GM12891 (cell line): ENCODE results near the gene SMIM31. TPM values are rescaled to one million over a fixed set of nuclear protein-coding genes. Genes with fewer than 3 reads are reported as not detected.
A peak's percentile ranks its signal among the peaks of the same experiment; 100 is the strongest.

Source experiments
- DNase-seq: peaks from one replicate; pipeline ENCODE4 v3.0.0; 2011; ENCODE audit warnings: low spot score; ENCODE audit not compliant: insufficient read length
- FAIRE-seq: peaks from 2 replicates; lab custom pipeline; 2011; peaks lifted over from hg19 to GRCh38; lab: Jason Lieb, UNC
- PAX5 ChIP-seq: IDR thresholded peaks from 2 replicates; pipeline ENCODE4 v1.6.1; 2011; ENCODE audit warnings: low read length, moderate library complexity, mild to moderate bottlenecking; ENCODE audit not compliant: insufficient read depth, severe bottlenecking
- POLR2A ChIP-seq: IDR thresholded peaks from 2 replicates; pipeline ENCODE4 v1.6.1; 2011; ENCODE audit warnings: low read depth, low read length, control low read depth
- POLR2AphosphoS5 ChIP-seq: IDR thresholded peaks from 2 replicates; pipeline ENCODE4 v1.6.1; 2011; ENCODE audit warnings: low read depth, low read length, control low read depth
- POU2F2 ChIP-seq: IDR thresholded peaks from 2 replicates; pipeline ENCODE4 v1.6.1; 2011; ENCODE audit warnings: low read depth, mild to moderate bottlenecking, control low read depth, low read length, moderate library complexity
- SPI1 ChIP-seq: IDR thresholded peaks from 2 replicates; pipeline ENCODE4 v1.6.1; 2011; ENCODE audit warnings: low read depth, low read length, control low read depth
- TAF1 ChIP-seq: IDR thresholded peaks from 2 replicates; pipeline ENCODE4 v1.6.1; 2011; ENCODE audit warnings: low read depth, low read length, control low read depth
- polyA plus RNA-seq: library from polyadenylated mRNA; unstranded; fragments of >200 nt; gene quantifications from one replicate; pipeline ENCODE4 v1.2.1, GENCODE V29; 2012; ENCODE audit warnings: low read depth, missing spikeins, inconsistent platforms; ENCODE audit not compliant: missing spikeins

The SMIM31 gene
- not detected for polyA plus RNA-seq

DNA sequence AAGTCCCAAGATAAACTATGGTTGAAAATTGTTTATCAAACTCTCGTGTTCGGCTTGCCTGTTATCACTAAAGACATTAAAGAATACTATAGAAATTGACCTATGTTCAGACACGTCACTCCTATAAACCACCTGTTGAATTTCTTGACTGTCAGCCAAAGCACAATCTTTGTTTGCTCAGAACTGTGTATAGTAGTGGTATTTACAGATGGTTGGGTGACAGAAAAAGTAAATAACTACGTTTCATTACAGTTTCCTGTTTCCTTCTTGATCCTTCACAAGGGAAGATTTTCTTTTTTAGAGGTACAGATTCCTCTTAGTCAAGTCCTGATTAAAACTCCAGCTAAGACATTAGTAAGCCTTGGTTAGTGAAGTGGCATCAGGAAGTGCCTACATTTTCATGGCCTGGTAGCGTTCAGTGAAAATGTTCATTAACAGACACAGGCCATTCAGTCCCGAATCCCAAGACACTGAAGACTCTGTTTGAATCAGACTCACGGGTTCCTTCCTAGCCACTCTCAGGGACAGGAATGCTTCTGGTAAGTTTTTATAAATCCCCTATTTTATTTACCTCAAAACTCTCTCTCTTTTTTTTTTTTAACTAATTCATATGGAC lies at the start of gene SMIM31:
Gene SMIM31, plus strand, starts transcription at position 259 of the 616 bp plus-strand sequence. CDS start 16,313 bp downstream, outside the sequence.
- DNase-seq (no peak), FAIRE-seq (no peak)
- TF ChIP-seq POU2F2 (no peak), POLR2A (no peak), PAX5 (no peak), SPI1 (no peak), POLR2AphosphoS5 (no peak)

GRCh38 chr4:164706675-164707074 lies 47.3 kb upstream of the SMIM31 start:
- FAIRE-seq (no peak), DNase-seq (no peak)
- TF ChIP-seq PAX5 (no peak), POLR2AphosphoS5 (no peak), SPI1 (no peak), POU2F2 (no peak), POLR2A (no peak), TAF1 (no peak)

GRCh38 chr4:164716901-164717300 lies 37.0 kb upstream of the SMIM31 start:
- DNase-seq, result no peak
- no peak for FAIRE-seq
- TF ChIP-seq POLR2A (no peak), POLR2AphosphoS5 (no peak), TAF1 (no peak), POU2F2 (no peak), SPI1 (no peak), PAX5 (no peak)

- no peak for TF ChIP-seq POLR2AphosphoS5
- no peak for TF ChIP-seq POLR2A
- no peak for TF ChIP-seq SPI1
- no peak for TF ChIP-seq TAF1
- TF ChIP-seq PAX5, result no peak
- TF ChIP-seq POU2F2, result no peak
- DNase-seq (no peak), FAIRE-seq (no peak)
These were observed 35.1 kb upstream of the SMIM31 start for GRCh38 chr4:164718827-164719226.

DNA sequence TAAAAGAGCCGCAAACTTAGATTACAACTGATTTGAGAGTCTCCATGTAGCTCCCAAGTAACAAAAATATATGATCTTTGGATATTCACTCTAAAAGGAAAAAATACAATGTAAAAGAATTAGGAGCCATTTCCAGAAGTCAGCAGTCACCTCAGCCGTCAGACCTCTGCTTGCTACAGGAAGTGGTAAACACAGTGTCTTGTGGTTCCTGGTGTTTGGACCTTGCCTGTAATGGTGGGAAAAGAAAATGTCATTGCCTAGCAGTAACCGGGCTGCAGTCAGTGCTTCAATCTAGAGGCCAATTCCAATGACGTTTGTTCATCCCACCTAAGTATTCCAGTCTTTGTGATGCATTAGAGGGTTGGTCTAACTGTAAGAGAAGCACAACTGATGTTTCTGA lies 28.9 kb upstream of the SMIM31 start:
- DNase-seq (no peak), FAIRE-seq (no peak)

GRCh38 chr4:164730705-164731393 lies 23.1 kb upstream of the SMIM31 start:
- FAIRE-seq (no peak), DNase-seq (no peak)
- TF ChIP-seq POLR2A (no peak), POU2F2 (no peak), SPI1 (no peak), TAF1 (no peak), POLR2AphosphoS5 (no peak), PAX5 (no peak)

More for the DNA sequence above, 28.9 kb upstream of the SMIM31 start:
- TF ChIP-seq TAF1, result no peak
- no peak for TF ChIP-seq POU2F2
- TF ChIP-seq SPI1, result no peak
- TF ChIP-seq POLR2A, result no peak
- TF ChIP-seq PAX5, result no peak
- no peak for TF ChIP-seq POLR2AphosphoS5

GRCh38 chr4:164731827-164732474 lies 22.0 kb upstream of the SMIM31 start:
- FAIRE-seq (peak; percentile 90), DNase-seq (peak; percentile 21)

DNA sequence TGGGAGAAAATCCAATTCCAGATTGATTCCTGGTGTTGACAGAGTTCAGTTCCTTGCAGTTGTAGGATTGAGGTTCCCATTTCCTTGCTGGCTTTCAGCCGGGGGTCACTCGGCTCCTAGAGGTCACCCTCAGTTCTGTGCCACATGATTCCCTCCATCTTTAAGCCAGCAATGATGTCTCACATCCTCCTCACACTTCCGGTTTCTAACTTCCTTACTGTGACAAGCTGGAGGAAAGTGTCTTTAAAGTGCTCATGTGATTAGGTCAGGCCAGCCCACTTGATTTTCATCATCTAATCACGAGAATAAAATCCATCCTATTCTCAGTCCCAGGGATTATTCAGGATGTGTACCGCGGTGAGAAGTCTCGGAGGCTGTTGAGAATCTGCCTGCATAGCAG lies 19.4 kb upstream of the SMIM31 start:
- DNase-seq (no peak), FAIRE-seq (peak; percentile 28)
- TF ChIP-seq POLR2AphosphoS5 (no peak), PAX5 (no peak), POLR2A (no peak), POU2F2 (no peak), SPI1 (peak; percentile 67)

More at GRCh38 chr4:164731827-164732474, 22.0 kb upstream of the SMIM31 start:
- TF ChIP-seq POU2F2, result no peak
- TF ChIP-seq PAX5, result no peak
- TF ChIP-seq SPI1, result no peak

DNA sequence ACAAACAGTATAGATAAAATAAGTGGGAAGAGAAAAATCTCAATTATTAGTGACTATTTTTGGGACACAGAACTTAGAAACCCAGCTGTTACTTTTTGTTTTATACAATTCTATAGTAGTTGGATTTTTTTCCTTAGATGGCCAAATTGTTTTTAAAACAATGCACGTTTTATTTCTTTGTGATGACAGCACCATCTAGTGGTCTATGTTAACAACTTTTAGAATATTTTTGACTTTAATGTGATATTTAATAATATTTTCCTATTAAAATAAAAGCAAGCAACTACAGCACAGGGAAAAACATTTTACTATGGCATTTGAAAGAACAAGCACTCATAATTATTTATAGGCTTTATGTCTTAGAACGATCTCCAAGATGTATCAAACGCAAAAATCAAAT lies 5.6 kb upstream of the SMIM31 start:
- FAIRE-seq (no peak), DNase-seq (no peak)
- TF ChIP-seq POLR2AphosphoS5 (no peak), POLR2A (no peak), SPI1 (no peak), TAF1 (no peak), POU2F2 (no peak), PAX5 (no peak)
